ENCODE data around the gene DKKL1.

The DKKL1 gene

GRCh38 chr19:49338023-49338677, 25.5 kb upstream of the DKKL1 start:
- DNase-seq, result no peak

GRCh38 chr19:49338691-49339300, 24.9 kb upstream of the DKKL1 start:
- DNase-seq, result peak; percentile 15 to 35

- no peak for DNase-seq
Observed at GRCh38 chr19:49339301-49340068, 24.2 kb upstream of the DKKL1 start.

- peak; percentile 18 to 91 for DNase-seq
Observed at GRCh38 chr19:49340069-49340864, 23.4 kb upstream of the DKKL1 start.

- no peak for DNase-seq
Observed at GRCh38 chr19:49340865-49341718, 22.6 kb upstream of the DKKL1 start.

DNA sequence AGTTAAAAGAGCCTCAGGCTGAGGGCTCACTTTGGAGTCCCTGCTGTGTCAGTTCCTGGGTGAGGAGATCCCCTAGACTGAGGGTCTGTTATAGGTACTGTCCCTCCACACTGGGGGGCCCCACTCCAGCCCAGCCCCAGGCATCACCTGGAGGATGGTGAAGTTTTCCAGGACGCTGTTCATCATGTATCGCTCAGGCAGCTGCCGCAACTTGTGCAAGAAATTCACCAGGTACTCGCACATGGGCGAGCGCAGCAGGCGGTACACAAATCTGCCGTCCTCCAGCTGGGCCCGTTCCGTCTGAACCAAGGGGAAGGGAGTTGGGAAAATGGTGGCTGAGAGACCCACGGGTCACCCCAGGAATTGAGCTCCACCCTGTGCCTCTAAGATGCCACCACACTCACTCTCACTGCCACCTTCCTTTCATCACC, 21.4 kb upstream of the DKKL1 start:
- no peak for DNase-seq

- no peak for DNase-seq
Observed at GRCh38 chr19:49343123-49343522, 20.6 kb upstream of the DKKL1 start.

DNA sequence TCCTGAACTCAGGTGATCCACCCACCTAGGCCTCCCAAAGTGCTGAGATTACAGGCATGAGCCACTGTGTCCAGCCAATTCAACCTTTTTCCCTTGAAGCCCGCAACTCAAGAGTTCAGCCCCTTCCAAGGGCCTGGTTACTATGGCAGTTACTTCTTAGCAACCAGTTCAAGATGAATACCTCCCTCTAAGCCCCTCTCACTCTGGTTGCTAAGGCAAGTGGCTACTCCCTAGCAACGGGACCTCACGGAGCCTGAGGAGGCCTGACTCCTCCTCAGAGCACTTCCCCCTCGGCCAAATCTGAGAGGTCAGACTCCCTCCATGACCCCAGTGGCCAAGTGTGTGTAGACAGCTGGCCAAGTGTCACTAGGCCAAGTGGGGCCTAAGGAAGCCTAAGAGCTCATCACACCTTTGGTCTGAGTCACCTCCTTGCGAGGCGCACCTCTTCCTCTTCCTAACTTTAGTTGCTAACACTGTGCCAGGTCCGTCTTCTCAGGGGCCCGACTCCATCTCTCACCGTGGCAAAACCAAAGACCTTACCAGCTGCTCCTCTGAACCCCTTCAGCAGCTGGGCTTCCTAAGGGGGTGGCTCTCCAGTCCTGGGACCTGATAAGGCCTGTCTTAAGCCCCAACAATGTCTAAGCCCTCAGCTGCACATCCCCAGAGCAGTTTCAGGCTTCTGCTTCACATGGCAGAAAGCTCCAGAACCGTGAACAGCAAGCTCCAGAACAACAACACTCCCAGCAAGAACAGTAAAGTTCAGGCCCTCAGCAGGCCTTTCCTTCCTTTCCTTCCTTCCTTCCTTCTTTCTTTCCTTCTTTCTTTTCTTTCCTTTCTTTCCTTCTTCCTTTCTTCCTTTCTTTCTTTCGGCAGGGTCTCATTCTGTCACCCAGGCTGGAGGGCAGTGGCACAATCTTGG, 18.9 kb upstream of the DKKL1 start:
- no peak for DNase-seq

GRCh38 chr19:49347191-49347590, 16.5 kb upstream of the DKKL1 start:
- no peak for DNase-seq

GRCh38 chr19:49347835-49348234, 15.8 kb upstream of the DKKL1 start:
- DNase-seq, result peak; percentile 20 to 33

- DNase-seq, result no peak
Observed at GRCh38 chr19:49348305-49349189, 15.1 kb upstream of the DKKL1 start.

DNA sequence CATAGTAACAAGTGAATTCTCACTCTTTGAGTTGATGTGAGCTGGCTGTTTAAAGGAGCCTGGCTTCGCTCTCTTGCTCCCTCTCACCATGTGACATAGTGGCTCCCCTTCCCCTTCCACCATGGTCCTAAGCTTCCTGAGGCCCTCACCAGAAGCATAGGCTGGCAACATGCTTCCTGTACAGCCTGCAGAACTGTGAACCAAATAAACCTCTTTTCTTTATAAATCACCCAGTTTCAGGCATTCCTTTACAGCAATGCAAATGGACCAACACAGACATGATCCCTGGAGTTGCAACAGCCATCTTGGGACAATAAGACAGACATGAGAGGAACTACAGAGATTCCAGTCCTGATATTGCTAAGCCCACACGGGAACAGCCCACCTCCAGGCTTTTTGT, 14.1 kb upstream of the DKKL1 start:
- no peak for DNase-seq

DNA sequence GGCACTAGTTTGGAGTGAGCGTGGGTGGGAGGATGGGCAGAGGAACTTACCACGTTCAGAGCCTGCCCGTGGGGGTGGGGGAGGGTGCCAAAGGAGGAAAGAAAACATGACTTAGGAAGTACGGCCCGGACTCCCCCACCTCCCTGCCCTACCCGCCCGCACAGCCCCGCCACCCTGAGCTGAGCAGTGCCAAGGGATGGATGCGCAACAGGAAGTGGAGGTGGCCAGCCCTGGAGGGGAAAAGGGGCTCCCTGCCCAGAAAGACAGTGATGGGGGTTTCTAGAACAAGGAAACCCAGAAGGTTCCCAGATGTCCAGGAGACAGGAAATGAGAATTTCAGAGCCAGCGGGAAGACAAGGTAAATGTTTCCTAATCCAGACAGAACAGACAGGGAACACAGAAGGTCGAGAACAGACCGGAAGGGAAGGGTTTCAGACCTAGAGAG, 7.7 kb upstream of the DKKL1 start:
- DNase-seq, result no peak

GRCh38 chr19:49356382-49356781, 7.3 kb upstream of the DKKL1 start:
- no peak for DNase-seq

DNA sequence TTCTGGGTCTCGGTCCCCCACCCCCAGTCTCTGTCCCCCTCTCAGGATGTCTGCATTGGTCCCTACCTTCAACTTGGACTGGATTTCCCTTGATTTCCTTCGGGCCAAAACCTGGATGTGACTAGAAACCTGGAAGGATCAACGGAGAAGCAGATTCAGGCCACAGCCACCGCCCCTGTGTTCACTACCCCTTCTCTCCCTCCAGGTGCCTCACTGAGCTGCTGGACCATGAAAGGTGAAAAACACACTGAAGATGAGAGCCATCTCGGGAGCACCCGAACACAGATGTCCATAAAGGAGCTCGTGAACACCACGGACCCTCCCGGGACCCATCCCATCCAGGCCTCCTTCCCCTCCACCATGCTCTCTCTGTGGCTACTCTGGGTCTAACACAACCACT, 6.5 kb upstream of the DKKL1 start:
- no peak for DNase-seq

GRCh38 chr19:49359851-49360820, 3.5 kb upstream of the DKKL1 start:
- DNase-seq, result no peak

DNA sequence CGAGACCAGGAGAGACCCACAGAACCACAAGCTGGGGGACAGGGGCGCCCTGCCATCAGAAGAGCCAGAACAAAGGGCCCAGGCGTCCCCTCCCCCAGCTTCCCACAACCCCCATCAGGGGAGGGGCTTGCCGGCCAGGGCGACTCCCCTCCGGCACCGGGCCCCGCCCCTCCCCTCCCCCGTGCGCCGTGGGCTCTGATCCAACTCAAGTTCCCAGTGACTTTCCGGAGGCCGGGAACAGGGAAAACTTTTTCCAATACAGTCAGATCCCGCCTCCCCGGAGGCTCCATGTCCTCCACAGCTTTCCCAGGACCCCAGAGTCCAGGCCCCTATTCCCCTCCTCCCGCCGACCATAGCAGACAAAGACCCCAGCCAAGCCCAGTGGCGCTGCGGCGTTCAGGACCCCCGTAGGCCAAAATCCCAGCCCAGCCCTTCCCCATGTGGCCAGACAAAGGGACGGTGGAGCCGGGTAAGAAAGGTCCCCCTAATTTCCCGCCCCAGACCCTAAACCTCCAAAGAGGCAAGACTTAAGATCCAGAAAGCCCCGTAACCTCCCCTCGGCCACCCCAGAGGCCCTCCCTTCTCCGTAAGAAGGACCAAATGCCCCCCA, 2.1 kb upstream of the DKKL1 start:
- peak; percentile 10 to 37 for DNase-seq
